HG03280 (cell line): Measurements from ENCODE around the gene LCLAT1.
"Not testable (repeated sequence)": the region's sequence is repeated elsewhere in the genome, so short reads cannot be mapped to it uniquely, and the experiment has no call there.

Experiments used
- ATAC-seq: cut with Tn5 transposase; IDR thresholded peaks from one replicate; pipeline ENCODE4 v1.9.1; 2021; ENCODE audit warnings: mild to moderate bottlenecking, moderate library complexity; ENCODE audit not compliant: unreplicated experiment

The LCLAT1 gene

GRCh38 chr2:30513649-30514048 lies 66.6 kb downstream of the LCLAT1 start:
- ATAC-seq = not testable (repeated sequence)

DNA sequence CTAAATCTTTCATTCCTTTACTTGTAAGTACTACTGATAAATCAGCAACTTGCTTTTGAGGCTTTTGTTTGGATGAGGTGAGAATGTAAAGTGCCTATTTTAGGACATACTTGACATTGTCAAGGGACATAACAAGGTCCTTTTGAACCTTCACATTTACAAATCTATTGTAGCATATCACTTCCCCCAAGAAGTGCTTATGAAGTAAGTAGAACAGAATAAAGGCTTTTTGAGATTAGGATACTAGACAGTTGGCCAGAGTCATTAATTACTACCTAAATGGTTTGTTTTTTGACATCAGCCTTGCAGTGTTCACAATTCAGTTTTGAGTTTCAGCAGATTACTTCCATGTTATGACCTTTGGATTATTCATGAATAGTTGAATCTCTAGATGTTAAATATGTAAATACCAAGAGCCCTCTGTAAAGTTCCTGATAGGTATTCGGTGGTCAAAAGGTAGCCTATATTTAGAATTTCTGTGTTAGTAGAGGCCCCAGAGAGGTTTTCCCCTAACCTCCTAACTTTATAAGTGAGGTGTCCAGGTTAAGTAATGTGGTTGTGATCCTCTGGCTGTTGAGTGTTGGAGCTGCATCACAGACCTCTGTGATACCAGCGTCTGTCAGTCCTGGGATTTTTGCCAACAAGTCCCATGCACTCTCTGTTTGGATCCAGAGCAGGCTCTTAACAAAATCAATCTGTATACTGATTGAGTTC lies 67.2 kb downstream of the LCLAT1 start:
- ATAC-seq = no peak

- no peak for ATAC-seq
Observed at GRCh38 chr2:30514848-30515435, 67.9 kb downstream of the LCLAT1 start.

GRCh38 chr2:30516166-30516565 lies 69.1 kb downstream of the LCLAT1 start:
- ATAC-seq = no peak

- no peak for ATAC-seq
Observed at GRCh38 chr2:30519796-30520195, 72.8 kb downstream of the LCLAT1 start.

- ATAC-seq = no peak
Observed at GRCh38 chr2:30522421-30522820, 75.4 kb downstream of the LCLAT1 start.

GRCh38 chr2:30527411-30527810 lies 80.4 kb downstream of the LCLAT1 start:
- ATAC-seq = no peak

- ATAC-seq = no peak
Observed at GRCh38 chr2:30527859-30528258, 80.8 kb downstream of the LCLAT1 start.

- ATAC-seq = no peak
Observed at GRCh38 chr2:30530346-30530745, 83.3 kb downstream of the LCLAT1 start.

DNA sequence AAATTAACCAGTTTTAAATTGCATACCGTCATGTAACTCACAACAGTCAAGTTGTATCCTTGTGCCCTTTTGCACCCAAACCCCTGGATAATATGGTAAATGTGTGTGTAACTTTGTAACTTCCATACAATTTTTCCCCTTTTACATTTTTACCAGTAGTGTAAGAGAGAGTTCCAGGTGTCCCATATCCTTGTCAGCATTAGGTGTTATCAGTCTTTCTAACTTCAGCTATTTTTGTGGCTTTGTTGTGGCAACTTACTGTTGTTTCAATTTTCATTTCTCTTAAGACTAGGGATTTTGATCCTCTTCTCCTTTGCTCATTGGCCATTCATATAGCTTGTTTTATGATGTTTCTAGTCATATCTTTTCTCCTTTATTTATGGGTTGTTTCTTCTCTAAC lies 94.6 kb downstream of the LCLAT1 start:
- ATAC-seq = no peak

- ATAC-seq = no peak
Observed at GRCh38 chr2:30545875-30546274, 98.8 kb downstream of the LCLAT1 start.

DNA sequence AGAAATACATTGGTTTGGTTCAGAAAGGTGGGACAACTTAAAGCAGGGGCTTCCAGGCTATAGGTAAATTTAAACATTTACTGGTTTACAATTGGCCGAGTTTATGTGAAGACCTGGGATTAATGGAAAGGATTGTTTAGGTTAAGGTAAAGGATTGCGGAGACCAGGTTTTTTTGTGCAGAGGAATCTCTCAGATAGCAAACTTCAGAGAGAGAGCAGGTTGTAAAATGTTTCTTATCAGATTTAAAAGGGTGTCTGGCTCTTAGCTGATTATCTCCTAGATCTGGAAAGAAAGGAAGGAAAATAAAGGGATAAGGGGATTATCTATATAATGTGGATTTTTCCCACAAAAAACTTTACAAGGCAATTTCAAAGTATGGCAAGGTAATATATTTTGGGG lies 101.3 kb downstream of the LCLAT1 start:
- no peak for ATAC-seq

- no peak for ATAC-seq
Observed at GRCh38 chr2:30549096-30549495, 102.0 kb downstream of the LCLAT1 start.

- ATAC-seq = no peak
Observed at GRCh38 chr2:30559544-30560275, 112.7 kb downstream of the LCLAT1 start.

GRCh38 chr2:30561349-30561748 lies 114.3 kb downstream of the LCLAT1 start:
- no peak for ATAC-seq

- no peak for ATAC-seq
Observed at GRCh38 chr2:30565851-30566358, 118.9 kb downstream of the LCLAT1 start.

GRCh38 chr2:30566631-30567030 lies 119.6 kb downstream of the LCLAT1 start:
- ATAC-seq = no peak

DNA sequence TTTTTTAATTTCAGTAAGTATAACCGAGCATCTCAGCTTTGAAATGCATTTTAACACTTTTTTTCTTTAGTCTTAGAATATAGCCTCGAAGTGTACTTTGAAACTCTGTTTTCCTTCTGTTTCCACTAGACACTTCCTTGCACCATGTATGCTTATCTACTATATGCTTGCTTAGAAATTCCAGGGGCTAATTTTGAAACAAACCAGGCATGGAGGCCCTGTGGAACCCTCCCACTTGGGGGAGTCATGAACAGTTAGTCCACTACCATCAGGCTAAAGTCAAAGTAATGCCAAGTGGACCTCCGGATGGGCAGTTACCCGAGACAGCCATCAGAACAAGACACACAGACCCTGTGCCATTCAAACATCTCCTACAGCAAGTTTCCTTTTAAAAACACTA lies 120.3 kb downstream of the LCLAT1 start:
- no peak for ATAC-seq

DNA sequence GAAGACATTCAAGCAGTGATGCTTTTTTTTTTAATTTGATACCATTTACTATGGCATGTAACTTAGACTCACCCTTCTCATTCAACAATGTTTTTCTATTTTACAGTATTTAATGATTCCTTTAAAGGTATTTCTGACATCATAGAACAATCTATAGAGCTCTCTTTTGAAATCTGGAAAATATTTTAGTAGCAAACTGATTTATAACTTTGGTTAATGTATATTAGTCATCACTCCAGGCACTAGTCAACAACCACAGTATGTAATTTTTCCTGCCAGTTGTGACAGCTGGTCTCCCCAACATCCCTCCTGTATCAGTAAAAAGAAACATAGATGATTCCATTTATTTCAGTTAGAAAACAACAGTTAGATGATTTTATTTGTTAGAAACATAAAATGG lies 122.9 kb downstream of the LCLAT1 start:
- no peak for ATAC-seq

GRCh38 chr2:30577151-30577550 lies 130.1 kb downstream of the LCLAT1 start:
- ATAC-seq = no peak

DNA sequence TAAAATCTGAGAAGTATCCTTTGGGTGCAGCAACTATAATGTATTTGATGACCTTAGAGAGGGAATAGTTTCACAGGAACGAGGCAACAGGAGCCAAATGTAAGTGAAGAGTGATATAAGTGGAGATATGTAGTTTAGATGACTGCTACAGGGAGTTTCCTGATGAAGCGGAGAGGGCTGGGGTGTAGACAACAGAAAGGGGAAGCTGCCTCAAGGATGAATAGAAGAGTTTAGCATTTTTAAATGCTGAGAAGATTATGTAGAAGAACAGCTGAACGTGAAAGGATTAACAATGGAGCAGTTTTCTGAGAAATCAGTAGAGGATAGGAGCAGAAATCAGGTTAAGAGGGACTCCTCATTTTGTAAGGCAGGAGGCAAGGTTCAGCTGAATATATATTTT lies 133.3 kb downstream of the LCLAT1 start:
- no peak for ATAC-seq

- ATAC-seq = no peak
Observed at GRCh38 chr2:30582521-30582920, 135.5 kb downstream of the LCLAT1 start.
